WTC11 (cell line): ENCODE data around the gene SULT2B1.

Experiments
- ESRRA ChIP-seq: sonication (generic); formaldehyde crosslinking; IDR thresholded peaks from 2 replicates; pipeline ENCODE4 v1.8.1; 2022; ENCODE audit warnings: mild to moderate bottlenecking, missing genetic modification reagents, borderline replicate concordance
- FOXJ3 ChIP-seq: sonication (generic); formaldehyde crosslinking; IDR thresholded peaks from 2 replicates; pipeline ENCODE4 v1.9.0; 2021; ENCODE audit warnings: missing genetic modification reagents, mild to moderate bottlenecking, borderline replicate concordance
- RELA ChIP-seq: sonication (generic); formaldehyde crosslinking; IDR thresholded peaks from 2 replicates; pipeline ENCODE4 v1.8.1; 2022; ENCODE audit warnings: missing genetic modification reagents, mild to moderate bottlenecking, borderline replicate concordance
- TP53 ChIP-seq: sonication (generic); formaldehyde crosslinking; IDR thresholded peaks from 2 replicates; pipeline ENCODE4 v1.8.1; 2023; ENCODE audit warnings: mild to moderate bottlenecking, missing genetic modification reagents
- TF ChIP-seq, protein P1 (sequence below): fragments of 200-600 bp; IDR thresholded peaks from 2 replicates; pipeline ENCODE4 v1.8.0; 2022; ENCODE audit warnings: antibody characterized with exemption

GRCh38 chr19:48648134-48648533 is 96.2 kb downstream of the SULT2B1 start:
- TF ChIP-seq, protein P1, sequence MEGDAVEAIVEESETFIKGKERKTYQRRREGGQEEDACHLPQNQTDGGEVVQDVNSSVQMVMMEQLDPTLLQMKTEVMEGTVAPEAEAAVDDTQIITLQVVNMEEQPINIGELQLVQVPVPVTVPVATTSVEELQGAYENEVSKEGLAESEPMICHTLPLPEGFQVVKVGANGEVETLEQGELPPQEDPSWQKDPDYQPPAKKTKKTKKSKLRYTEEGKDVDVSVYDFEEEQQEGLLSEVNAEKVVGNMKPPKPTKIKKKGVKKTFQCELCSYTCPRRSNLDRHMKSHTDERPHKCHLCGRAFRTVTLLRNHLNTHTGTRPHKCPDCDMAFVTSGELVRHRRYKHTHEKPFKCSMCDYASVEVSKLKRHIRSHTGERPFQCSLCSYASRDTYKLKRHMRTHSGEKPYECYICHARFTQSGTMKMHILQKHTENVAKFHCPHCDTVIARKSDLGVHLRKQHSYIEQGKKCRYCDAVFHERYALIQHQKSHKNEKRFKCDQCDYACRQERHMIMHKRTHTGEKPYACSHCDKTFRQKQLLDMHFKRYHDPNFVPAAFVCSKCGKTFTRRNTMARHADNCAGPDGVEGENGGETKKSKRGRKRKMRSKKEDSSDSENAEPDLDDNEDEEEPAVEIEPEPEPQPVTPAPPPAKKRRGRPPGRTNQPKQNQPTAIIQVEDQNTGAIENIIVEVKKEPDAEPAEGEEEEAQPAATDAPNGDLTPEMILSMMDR, result no peak
- TF ChIP-seq TP53 (CRISPR knock-in tag) (no peak), FOXJ3 (CRISPR knock-in tag) (no peak), RELA (CRISPR knock-in tag) (no peak), ESRRA (no peak)
